Upper lobe of left lung (tissue), 6 donors: ENCODE data around the gene VSTM2L. TPM values are rescaled to one million over a fixed set of nuclear protein-coding genes. Genes with fewer than 3 reads are reported as not detected.
A peak's percentile ranks its signal among the peaks of the same experiment; 100 is the strongest.

Experiments used
- ATAC-seq, 2 donors: fragments of 200-7000 bp; cut with Tn5 transposase; one replicate each; pipeline ENCODE4 v1.9.1; 2022; ENCODE audit warnings: mild to moderate bottlenecking in 2 of 2, moderate library complexity in 2 of 2; ENCODE audit not compliant: low FRiP score in 2 of 2
- DNase-seq, 2 donors: peaks; one replicate each; pipeline ENCODE4 v3.0.0-alpha.2; 2019 to 2020
- H3K27ac ChIP-seq, 4 donors: fragments of 200-600 bp; sonication (generic); one replicate each; pipeline ENCODE4 v1.5.1; 2016 to 2019
- H3K27me3 ChIP-seq, 4 donors: fragments of 200-600 bp; sonication (generic); one replicate each; pipeline ENCODE4 v1.5.1; 2017 to 2019
- H3K36me3 ChIP-seq, 4 donors: fragments of 200-600 bp; sonication (generic); one replicate each; pipeline ENCODE4 v1.5.1; 2016 to 2019
- H3K4me1 ChIP-seq, 4 donors: fragments of 200-600 bp; sonication (generic); one replicate each; pipeline ENCODE4 v1.5.1; 2018 to 2019
- H3K4me3 ChIP-seq, 4 donors: fragments of 200-600 bp; sonication (generic); one replicate each; pipeline ENCODE4 v1.5.1; 2017 to 2019; ENCODE audit warnings: mild to moderate bottlenecking in 2 of 4, moderate library complexity in 1 of 4
- H3K9me3 ChIP-seq, 4 donors: fragments of 200-600 bp; sonication (generic); one replicate each; pipeline ENCODE4 v1.5.1; 2018 to 2019
- EP300 ChIP-seq, 4 donors: sonication (generic); formaldehyde crosslinking; IDR thresholded peaks; one replicate each; pipeline ENCODE4 v1.5.1; 2017; ENCODE audit warnings: antibody characterized with exemption in 4 of 4, control low read depth in 2 of 4
- POLR2A ChIP-seq, 4 donors: fragments of 450-650 bp; IDR thresholded peaks; one replicate each; pipeline ENCODE4 v1.5.1; 2016 to 2017; ENCODE audit warnings: antibody characterized with exemption in 4 of 4, mild to moderate bottlenecking in 2 of 4
- POLR2AphosphoS5 ChIP-seq, 2 donors: sonication (generic); formaldehyde crosslinking; IDR thresholded peaks; one replicate each; pipeline ENCODE4 v1.5.1; 2017; ENCODE audit warnings: antibody characterized with exemption in 2 of 2
- WGBS, 2 donors: methylation state at CpG; one replicate each; pipeline ENCODE4 v1.1.5; 2017 to 2018; 5-methylcytosine and 5-hydroxymethylcytosine counted together
- total RNA-seq, 6 donors: library from RNA; depleted of rRNA in 4 of 6; stranded (reverse); fragments of >200 nt in 4 of 6; gene quantifications; one replicate each; pipeline versions ENCODE4 v1.1.0 to v1.2.1, GENCODE V29; 2016 to 2021
- TF ChIP-seq, protein P1 (sequence below), 6 experiments: fragments of 450-650 bp in 4 of 6; fragments of 200-600 bp in 2 of 6; sonication (generic) in 2 of 6; IDR thresholded peaks; one replicate each; pipeline ENCODE4 v1.5.1; 2016 to 2019; ENCODE audit warnings: antibody characterized with exemption in 6 of 6
- donor health status: DM: no; HTN: no; CAD: no; lungs with moderate emphysema.
- donor health status: DM: no; HTN: yes; CAD: no; lungs with severe emphysema.

Gene VSTM2L
- total RNA-seq, 6 donors from 2014 or later, result 1.0 to 47.2 (median 24.8) TPM

DNA sequence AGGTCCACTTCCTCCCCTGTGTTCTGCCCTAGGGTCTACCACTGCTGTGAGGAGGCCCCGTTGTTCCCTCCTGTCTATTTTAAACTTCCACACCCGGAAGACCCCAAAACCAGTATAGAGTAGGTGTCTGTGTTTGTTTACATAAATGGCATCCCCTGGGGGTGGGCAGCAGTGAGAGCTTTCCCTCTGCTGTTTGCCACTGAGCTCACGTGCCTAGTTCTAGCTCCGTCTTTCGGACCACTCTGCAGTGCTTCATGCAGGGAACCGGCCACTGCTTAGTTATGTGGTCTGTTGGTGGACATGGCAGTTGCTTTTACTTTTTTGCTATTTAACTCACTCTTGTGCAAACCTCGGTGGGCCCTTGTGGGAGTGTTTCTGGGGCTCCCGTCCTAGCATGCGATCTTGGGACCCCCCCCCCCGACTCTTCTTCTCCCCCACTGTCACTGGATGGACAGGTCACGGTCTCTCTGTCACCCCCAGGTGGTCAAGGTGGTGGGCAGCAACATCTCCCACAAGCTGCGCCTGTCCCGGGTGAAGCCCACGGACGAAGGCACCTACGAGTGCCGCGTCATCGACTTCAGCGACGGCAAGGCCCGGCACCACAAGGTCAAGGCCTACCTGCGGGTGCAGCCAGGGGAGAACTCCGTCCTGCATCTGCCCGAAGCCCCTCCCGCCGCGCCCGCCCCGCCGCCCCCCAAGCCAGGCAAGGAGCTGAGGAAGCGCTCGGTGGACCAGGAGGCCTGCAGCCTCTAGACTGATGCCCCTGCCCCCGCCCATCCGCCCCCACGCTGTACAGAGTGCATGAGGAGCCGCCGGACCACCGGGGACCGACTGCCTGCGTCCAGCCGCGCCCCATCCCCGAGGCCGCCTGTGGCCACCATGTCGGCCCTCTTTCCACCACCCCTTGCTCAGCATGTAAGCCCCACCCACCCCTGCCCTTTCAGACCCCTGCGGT, 40.9 kb downstream of the VSTM2L start:
- Histone ChIP-seq H3K4me3 (no peak overlapping the region), H3K36me3 (no peaks in the 10 kb centered on the region), H3K27me3 (no peaks in the 10 kb centered on the region), H3K9me3 (no peaks in the 10 kb centered on the region), H3K4me1 (no peaks in the 10 kb centered on the region), H3K27ac (no peak overlapping the region)
- ATAC-seq (peak in 1 of 2 donors; percentile 20), DNase-seq (peak; percentile 18 to 80)
- TF ChIP-seq, protein P1, sequence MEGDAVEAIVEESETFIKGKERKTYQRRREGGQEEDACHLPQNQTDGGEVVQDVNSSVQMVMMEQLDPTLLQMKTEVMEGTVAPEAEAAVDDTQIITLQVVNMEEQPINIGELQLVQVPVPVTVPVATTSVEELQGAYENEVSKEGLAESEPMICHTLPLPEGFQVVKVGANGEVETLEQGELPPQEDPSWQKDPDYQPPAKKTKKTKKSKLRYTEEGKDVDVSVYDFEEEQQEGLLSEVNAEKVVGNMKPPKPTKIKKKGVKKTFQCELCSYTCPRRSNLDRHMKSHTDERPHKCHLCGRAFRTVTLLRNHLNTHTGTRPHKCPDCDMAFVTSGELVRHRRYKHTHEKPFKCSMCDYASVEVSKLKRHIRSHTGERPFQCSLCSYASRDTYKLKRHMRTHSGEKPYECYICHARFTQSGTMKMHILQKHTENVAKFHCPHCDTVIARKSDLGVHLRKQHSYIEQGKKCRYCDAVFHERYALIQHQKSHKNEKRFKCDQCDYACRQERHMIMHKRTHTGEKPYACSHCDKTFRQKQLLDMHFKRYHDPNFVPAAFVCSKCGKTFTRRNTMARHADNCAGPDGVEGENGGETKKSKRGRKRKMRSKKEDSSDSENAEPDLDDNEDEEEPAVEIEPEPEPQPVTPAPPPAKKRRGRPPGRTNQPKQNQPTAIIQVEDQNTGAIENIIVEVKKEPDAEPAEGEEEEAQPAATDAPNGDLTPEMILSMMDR (IDR thresholded peaks at IDR 0.05), result no peak
- TF ChIP-seq POLR2A (IDR thresholded peaks at IDR 0.05) (no peak), POLR2AphosphoS5 (IDR thresholded peaks at IDR 0.05) (no peak), EP300 (IDR thresholded peaks at IDR 0.05) (no peak)
- WGBS, 2 donors, result 88% methylated on average over 16 to 25 of the region's 47 CpGs

DNA sequence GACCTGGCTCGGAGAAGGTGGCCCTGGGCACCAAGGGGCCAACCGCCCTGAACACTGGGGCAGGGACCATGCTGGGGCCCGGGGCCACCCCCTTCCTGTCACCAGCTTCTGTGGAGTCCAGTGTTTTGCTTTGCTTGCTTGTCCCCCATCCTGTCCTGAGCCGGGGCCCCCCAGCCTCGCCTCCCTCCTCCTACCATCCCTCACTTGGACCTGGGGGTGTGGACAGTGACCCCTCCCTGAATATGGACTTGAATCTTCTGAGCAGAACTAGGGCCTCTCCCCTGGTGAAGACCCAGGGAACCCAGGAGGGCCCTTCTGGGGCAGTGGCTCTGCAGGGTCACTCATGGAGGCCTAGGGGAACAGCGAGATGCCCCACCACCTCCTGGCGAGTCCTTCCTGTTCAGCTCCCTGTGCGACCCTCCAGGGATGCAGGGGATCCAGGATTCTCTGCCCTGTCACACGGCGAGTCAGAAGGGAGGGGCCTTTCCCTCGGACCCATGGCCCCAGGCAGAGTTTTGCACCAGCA, 41.6 kb downstream of the VSTM2L start:
- H3K4me3 ChIP-seq, result no peak overlapping the region
- ATAC-seq, result peak in 1 of 2 donors; percentile 14
- no peak overlapping the region for H3K27ac ChIP-seq
- no peaks in the 10 kb centered on the region for H3K27me3 ChIP-seq
- no peaks in the 10 kb centered on the region for H3K36me3 ChIP-seq
- TF ChIP-seq POLR2A (IDR thresholded peaks at IDR 0.05) (no peak), EP300 (IDR thresholded peaks at IDR 0.05) (no peak), POLR2AphosphoS5 (IDR thresholded peaks at IDR 0.05) (no peak)
- TF ChIP-seq, protein P1 (IDR thresholded peaks at IDR 0.05), result no peak
- 77 to 79% methylated on average over 10 to 11 of the region's 11 CpGs for WGBS, 2 donors
- H3K4me1 ChIP-seq, result no peaks in the 10 kb centered on the region
- peak; percentile 8 to 58 for DNase-seq
- H3K9me3 ChIP-seq, result no peaks in the 10 kb centered on the region

GRCh38 chr20:37945091-37945547, 42.2 kb downstream of the VSTM2L start:
- Histone ChIP-seq H3K4me1 (no peaks in the 10 kb centered on the region), H3K36me3 (no peaks in the 10 kb centered on the region), H3K27ac (no peak overlapping the region), H3K27me3 (no peaks in the 10 kb centered on the region), H3K9me3 (no peaks in the 10 kb centered on the region), H3K4me3 (no peak overlapping the region)
- ATAC-seq (no peak), DNase-seq (peak in 1 of 2 donors; percentile 8)
- TF ChIP-seq POLR2A (IDR thresholded peaks at IDR 0.05) (no peak), POLR2AphosphoS5 (IDR thresholded peaks at IDR 0.05) (no peak), EP300 (IDR thresholded peaks at IDR 0.05) (no peak)
- TF ChIP-seq, protein P1 (IDR thresholded peaks at IDR 0.05), result no peak
- WGBS, 2 donors, result 51 to 62% methylated on average over 4 to 11 of the region's 11 CpGs

GRCh38 chr20:37946946-37947345, 44.0 kb downstream of the VSTM2L start:
- Histone ChIP-seq H3K27ac (no peak overlapping the region), H3K9me3 (no peaks in the 10 kb centered on the region), H3K36me3 (no peaks in the 10 kb centered on the region), H3K4me3 (no peak overlapping the region), H3K4me1 (no peaks in the 10 kb centered on the region), H3K27me3 (no peaks in the 10 kb centered on the region)
- 95 to 96% methylated on average over 5 of the region's 5 CpGs for WGBS, 2 donors
- TF ChIP-seq, protein P1 (IDR thresholded peaks at IDR 0.05), result no peak
- no peak for TF ChIP-seq POLR2AphosphoS5 (IDR thresholded peaks at IDR 0.05)
- no peak for TF ChIP-seq EP300 (IDR thresholded peaks at IDR 0.05)
- no peak for ATAC-seq
- DNase-seq, result peak in 1 of 2 donors; percentile 8
